HEK293 (cell line): ENCODE measurements around the gene DMPK.

Source experiments
- GLI2 ChIP-seq: fragments of 450-650 bp; formaldehyde crosslinking; IDR thresholded peaks from 2 replicates; pipeline ENCODE4; 2017; ENCODE audit warnings: missing biosample characterization, missing genetic modification characterization, low read depth, borderline replicate concordance
- GLIS2 ChIP-seq: fragments of 450-650 bp; formaldehyde crosslinking; IDR thresholded peaks from 2 replicates; pipeline ENCODE4 v1.5.1; 2016; ENCODE audit warnings: missing biosample characterization, missing genetic modification characterization
- KLF1 ChIP-seq: fragments of 450-650 bp; formaldehyde crosslinking; IDR thresholded peaks from 2 replicates; pipeline ENCODE4 v1.5.1; 2016; ENCODE audit warnings: missing biosample characterization, missing genetic modification characterization
- KLF10 ChIP-seq: fragments of 450-650 bp; IDR thresholded peaks from 2 replicates; pipeline ENCODE4 v1.5.1; 2018; ENCODE audit warnings: missing biosample characterization, mild to moderate bottlenecking, missing genetic modification characterization
- KLF9 ChIP-seq: fragments of 450-650 bp; formaldehyde crosslinking; IDR thresholded peaks from 2 replicates; pipeline ENCODE4 v1.5.1; 2016; ENCODE audit warnings: missing biosample characterization, missing genetic modification characterization, low read depth
- REPIN1 ChIP-seq: fragments of 450-650 bp; formaldehyde crosslinking; IDR thresholded peaks from 2 replicates; pipeline ENCODE4 v1.5.1; 2017; ENCODE audit warnings: missing biosample characterization, missing genetic modification characterization, low read depth
- ZBTB20 ChIP-seq: fragments of 450-650 bp; formaldehyde crosslinking; IDR thresholded peaks from 2 replicates; pipeline ENCODE4 v1.5.1; 2016; ENCODE audit warnings: missing biosample characterization, missing genetic modification characterization
- ZFP3 ChIP-seq: fragments of 450-650 bp; formaldehyde crosslinking; IDR thresholded peaks from 2 replicates; pipeline ENCODE4 v1.5.1; 2016; ENCODE audit warnings: low read depth, missing biosample characterization, missing genetic modification characterization
- ZNF133 ChIP-seq: fragments of 450-650 bp; formaldehyde crosslinking; IDR thresholded peaks from 2 replicates; pipeline ENCODE4 v1.5.1; 2016; ENCODE audit warnings: missing biosample characterization, missing genetic modification characterization
- ZNF157 ChIP-seq: fragments of 450-650 bp; formaldehyde crosslinking; IDR thresholded peaks from 2 replicates; pipeline ENCODE4 v1.5.1; 2016; ENCODE audit warnings: missing biosample characterization, missing genetic modification characterization
- ZNF169 ChIP-seq: fragments of 450-650 bp; formaldehyde crosslinking; IDR thresholded peaks from 2 replicates; pipeline ENCODE4 v1.5.1; 2016; ENCODE audit warnings: missing biosample characterization, missing genetic modification characterization
- ZNF175 ChIP-seq: fragments of 450-650 bp; formaldehyde crosslinking; IDR thresholded peaks from 2 replicates; pipeline ENCODE4 v1.5.1; 2016; ENCODE audit warnings: missing biosample characterization, missing genetic modification characterization
- ZNF48 ChIP-seq: fragments of 450-650 bp; formaldehyde crosslinking; IDR thresholded peaks from 2 replicates; pipeline ENCODE4 v1.5.1; 2016; ENCODE audit warnings: missing biosample characterization, missing genetic modification characterization
- ZNF555 ChIP-seq: fragments of 450-650 bp; formaldehyde crosslinking; conservative IDR thresholded peaks from 2 replicates; pipeline ENCODE4 v1.5.1; 2017; ENCODE audit warnings: missing biosample characterization, mild to moderate bottlenecking, missing genetic modification characterization, inconsistent platforms
- ZNF585B ChIP-seq: fragments of 450-650 bp; formaldehyde crosslinking; IDR thresholded peaks from 2 replicates; pipeline ENCODE4 v1.5.1; 2016; ENCODE audit warnings: missing biosample characterization, missing genetic modification characterization
- ZNF600 ChIP-seq: fragments of 450-650 bp; formaldehyde crosslinking; IDR thresholded peaks from 2 replicates; pipeline ENCODE4 v1.5.1; 2016; ENCODE audit warnings: missing biosample characterization, missing genetic modification characterization
- ZNF629 ChIP-seq: fragments of 450-650 bp; formaldehyde crosslinking; IDR thresholded peaks from 2 replicates; pipeline ENCODE4 v1.5.1; 2017; ENCODE audit warnings: missing biosample characterization, missing genetic modification characterization
- ZNF654 ChIP-seq: fragments of 450-650 bp; formaldehyde crosslinking; IDR thresholded peaks from 2 replicates; pipeline ENCODE4 v1.5.1; 2016; ENCODE audit warnings: low read depth, missing biosample characterization, missing genetic modification characterization
- ZNF658 ChIP-seq: fragments of 450-650 bp; formaldehyde crosslinking; IDR thresholded peaks from 2 replicates; pipeline ENCODE4; 2016; ENCODE audit warnings: missing biosample characterization, missing genetic modification characterization
- ZNF660 ChIP-seq: fragments of 450-650 bp; IDR thresholded peaks from 2 replicates; pipeline ENCODE4 v1.5.1; 2018; ENCODE audit warnings: missing biosample characterization, mild to moderate bottlenecking, missing genetic modification characterization
- ZNF777 ChIP-seq: fragments of 450-650 bp; formaldehyde crosslinking; IDR thresholded peaks from 2 replicates; pipeline ENCODE4 v1.5.1; 2017; ENCODE audit warnings: missing biosample characterization, missing genetic modification characterization, borderline replicate concordance
- ZNF785 ChIP-seq: fragments of 450-650 bp; formaldehyde crosslinking; IDR thresholded peaks from 2 replicates; pipeline ENCODE4 v1.5.1; 2016; ENCODE audit warnings: missing biosample characterization, missing genetic modification characterization
- ZSCAN30 ChIP-seq: fragments of 450-650 bp; IDR thresholded peaks from 2 replicates; pipeline ENCODE4 v1.5.1; 2018; ENCODE audit warnings: missing biosample characterization, mild to moderate bottlenecking, missing genetic modification characterization, moderate library complexity
- TF ChIP-seq, protein P1 (sequence below): fragments of 450-650 bp; formaldehyde crosslinking; conservative IDR thresholded peaks from 2 replicates; pipeline ENCODE4 v1.5.1; 2016; ENCODE audit warnings: low read depth, missing biosample characterization, missing genetic modification characterization
- TF ChIP-seq, protein P2 (sequence below): fragments of 450-650 bp; formaldehyde crosslinking; IDR thresholded peaks from 2 replicates; pipeline ENCODE4 v1.5.1; 2016; ENCODE audit warnings: missing biosample characterization, missing genetic modification characterization
- TF ChIP-seq, protein P3 (sequence below): fragments of 450-650 bp; formaldehyde crosslinking; conservative IDR thresholded peaks from 2 replicates; pipeline ENCODE4 v1.5.1; 2016; ENCODE audit warnings: low read depth, missing biosample characterization, missing genetic modification characterization

DMPK gene

DNA sequence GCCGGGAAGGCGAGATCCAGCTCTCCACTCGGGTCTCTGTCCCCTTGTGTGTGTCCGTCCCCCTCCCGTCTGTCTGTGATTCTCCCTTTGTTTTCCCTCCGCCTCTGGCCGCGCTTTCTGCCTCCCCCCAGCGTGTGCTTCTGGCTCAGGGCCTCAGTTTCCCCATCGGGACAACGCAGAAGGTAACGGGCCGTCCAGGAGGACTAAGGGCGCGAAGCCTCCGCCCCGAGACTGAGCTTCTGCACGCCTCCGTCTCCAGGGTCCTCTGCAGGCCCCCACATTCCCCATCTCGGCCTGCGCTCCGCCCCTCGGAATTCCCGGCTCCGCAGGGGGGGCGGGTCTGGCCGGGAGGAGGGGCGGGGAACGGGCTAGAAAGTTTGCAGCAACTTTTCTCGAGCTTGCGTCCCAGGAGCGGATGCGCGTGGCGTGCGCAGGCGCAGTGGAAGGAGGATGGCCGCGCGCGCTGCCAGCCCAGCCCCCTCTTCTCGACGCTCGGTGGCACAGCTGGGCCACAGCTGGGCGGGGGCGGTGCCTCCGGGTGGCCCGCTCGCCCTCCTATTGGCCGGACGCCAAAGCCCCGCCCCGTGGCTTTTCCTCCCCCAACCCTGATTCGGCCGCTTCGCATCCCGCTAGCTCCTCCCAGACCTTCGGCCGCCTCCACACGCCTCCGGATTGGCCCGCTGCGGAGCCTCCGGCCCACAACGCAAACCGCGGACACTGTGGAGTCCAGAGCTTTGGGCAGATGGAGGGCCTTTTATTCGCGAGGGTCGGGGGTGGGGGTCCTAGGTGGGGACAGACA is 13.1 kb downstream of the DMPK start, which contains the start of gene SIX5 (continued):
- TF ChIP-seq, protein P1, sequence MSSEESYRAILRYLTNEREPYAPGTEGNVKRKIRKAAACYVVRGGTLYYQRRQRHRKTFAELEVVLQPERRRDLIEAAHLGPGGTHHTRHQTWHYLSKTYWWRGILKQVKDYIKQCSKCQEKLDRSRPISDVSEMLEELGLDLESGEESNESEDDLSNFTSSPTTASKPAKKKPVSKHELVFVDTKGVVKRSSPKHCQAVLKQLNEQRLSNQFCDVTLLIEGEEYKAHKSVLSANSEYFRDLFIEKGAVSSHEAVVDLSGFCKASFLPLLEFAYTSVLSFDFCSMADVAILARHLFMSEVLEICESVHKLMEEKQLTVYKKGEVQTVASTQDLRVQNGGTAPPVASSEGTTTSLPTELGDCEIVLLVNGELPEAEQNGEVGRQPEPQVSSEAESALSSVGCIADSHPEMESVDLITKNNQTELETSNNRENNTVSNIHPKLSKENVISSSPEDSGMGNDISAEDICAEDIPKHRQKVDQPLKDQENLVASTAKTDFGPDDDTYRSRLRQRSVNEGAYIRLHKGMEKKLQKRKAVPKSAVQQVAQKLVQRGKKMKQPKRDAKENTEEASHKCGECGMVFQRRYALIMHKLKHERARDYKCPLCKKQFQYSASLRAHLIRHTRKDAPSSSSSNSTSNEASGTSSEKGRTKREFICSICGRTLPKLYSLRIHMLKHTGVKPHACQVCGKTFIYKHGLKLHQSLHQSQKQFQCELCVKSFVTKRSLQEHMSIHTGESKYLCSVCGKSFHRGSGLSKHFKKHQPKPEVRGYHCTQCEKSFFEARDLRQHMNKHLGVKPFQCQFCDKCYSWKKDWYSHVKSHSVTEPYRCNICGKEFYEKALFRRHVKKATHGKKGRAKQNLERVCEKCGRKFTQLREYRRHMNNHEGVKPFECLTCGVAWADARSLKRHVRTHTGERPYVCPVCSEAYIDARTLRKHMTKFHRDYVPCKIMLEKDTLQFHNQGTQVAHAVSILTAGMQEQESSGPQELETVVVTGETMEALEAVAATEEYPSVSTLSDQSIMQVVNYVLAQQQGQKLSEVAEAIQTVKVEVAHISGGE: peak; percentile 66
- no peak for TF ChIP-seq REPIN1 (tag by site-specific recombination)
- TF ChIP-seq ZNF654 (tag by site-specific recombination): no peak
- TF ChIP-seq, protein P2, sequence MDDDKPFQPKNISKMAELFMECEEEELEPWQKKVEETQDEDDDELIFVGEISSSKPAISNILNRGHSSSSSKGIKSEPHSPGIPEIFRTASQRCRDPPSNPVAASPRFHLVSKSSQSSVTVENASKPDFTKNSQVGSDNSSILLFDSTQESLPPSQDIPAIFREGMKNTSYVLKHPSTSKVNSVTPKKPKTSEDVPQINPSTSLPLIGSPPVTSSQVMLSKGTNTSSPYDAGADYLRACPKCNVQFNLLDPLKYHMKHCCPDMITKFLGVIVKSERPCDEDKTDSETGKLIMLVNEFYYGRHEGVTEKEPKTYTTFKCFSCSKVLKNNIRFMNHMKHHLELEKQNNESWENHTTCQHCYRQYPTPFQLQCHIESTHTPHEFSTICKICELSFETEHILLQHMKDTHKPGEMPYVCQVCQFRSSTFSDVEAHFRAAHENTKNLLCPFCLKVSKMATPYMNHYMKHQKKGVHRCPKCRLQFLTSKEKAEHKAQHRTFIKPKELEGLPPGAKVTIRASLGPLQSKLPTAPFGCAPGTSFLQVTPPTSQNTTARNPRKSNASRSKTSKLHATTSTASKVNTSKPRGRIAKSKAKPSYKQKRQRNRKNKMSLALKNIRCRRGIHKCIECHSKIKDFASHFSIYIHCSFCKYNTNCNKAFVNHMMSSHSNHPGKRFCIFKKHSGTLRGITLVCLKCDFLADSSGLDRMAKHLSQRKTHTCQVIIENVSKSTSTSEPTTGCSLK: no peak
- TF ChIP-seq ZNF600 (tag by site-specific recombination): no peak
- TF ChIP-seq ZNF555 (tag by site-specific recombination): no peak
- TF ChIP-seq, protein P3, sequence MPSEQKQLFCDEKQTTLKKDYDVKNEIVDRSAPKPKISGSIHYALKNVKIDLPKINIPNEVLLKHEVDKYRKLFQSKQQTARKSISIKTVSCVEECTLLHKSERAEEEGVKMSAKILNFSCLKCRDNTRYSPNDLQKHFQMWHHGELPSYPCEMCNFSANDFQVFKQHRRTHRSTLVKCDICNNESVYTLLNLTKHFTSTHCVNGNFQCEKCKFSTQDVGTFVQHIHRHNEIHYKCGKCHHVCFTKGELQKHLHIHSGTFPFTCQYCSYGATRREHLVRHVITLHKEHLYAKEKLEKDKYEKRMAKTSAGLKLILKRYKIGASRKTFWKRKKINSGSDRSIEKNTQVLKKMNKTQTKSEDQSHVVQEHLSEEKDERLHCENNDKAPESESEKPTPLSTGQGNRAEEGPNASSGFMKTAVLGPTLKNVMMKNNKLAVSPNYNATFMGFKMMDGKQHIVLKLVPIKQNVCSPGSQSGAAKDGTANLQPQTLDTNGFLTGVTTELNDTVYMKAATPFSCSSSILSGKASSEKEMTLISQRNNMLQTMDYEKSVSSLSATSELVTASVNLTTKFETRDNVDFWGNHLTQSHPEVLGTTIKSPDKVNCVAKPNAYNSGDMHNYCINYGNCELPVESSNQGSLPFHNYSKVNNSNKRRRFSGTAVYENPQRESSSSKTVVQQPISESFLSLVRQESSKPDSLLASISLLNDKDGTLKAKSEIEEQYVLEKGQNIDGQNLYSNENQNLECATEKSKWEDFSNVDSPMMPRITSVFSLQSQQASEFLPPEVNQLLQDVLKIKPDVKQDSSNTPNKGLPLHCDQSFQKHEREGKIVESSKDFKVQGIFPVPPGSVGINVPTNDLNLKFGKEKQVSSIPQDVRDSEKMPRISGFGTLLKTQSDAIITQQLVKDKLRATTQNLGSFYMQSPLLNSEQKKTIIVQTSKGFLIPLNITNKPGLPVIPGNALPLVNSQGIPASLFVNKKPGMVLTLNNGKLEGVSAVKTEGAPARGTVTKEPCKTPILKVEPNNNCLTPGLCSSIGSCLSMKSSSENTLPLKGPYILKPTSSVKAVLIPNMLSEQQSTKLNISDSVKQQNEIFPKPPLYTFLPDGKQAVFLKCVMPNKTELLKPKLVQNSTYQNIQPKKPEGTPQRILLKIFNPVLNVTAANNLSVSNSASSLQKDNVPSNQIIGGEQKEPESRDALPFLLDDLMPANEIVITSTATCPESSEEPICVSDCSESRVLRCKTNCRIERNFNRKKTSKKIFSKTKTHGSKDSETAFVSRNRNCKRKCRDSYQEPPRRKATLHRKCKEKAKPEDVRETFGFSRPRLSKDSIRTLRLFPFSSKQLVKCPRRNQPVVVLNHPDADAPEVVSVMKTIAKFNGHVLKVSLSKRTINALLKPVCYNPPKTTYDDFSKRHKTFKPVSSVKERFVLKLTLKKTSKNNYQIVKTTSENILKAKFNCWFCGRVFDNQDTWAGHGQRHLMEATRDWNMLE (tag by site-specific recombination): no peak
- peak; percentile 53 for TF ChIP-seq ZNF629
- peak; percentile 84 for TF ChIP-seq ZBTB20 (tag by site-specific recombination)
- no peak for TF ChIP-seq ZNF157 (tag by site-specific recombination)
- TF ChIP-seq KLF10 (tag by site-specific recombination): peak; percentile 99
- TF ChIP-seq ZNF133: no peak
- peak; percentile 98 for TF ChIP-seq KLF1 (tag by site-specific recombination)
- TF ChIP-seq ZSCAN30 (tag by site-specific recombination): peak; percentile 54; the same call in 1 of the 2 replicates
- TF ChIP-seq ZNF777 (tag by site-specific recombination): peak; percentile 87
- TF ChIP-seq ZNF169 (tag by site-specific recombination): 0 out of 2 replicates have a peak, but pooled peaks have one; percentile 56
- TF ChIP-seq GLI2 (tag by site-specific recombination): no peak
- no peak for TF ChIP-seq ZNF585B (tag by site-specific recombination)
- TF ChIP-seq ZNF175 (tag by site-specific recombination): 0 out of 2 replicates have a peak, but pooled peaks have one; percentile 68
- TF ChIP-seq ZNF785 (tag by site-specific recombination): no peak
- TF ChIP-seq GLIS2: peak; percentile 85
- TF ChIP-seq ZFP3 (tag by site-specific recombination): no peak
- no peak for TF ChIP-seq ZNF658 (tag by site-specific recombination)
- TF ChIP-seq KLF9 (tag by site-specific recombination): peak; percentile 97
- TF ChIP-seq ZNF660 (tag by site-specific recombination): peak; percentile 66
- no peak for TF ChIP-seq ZNF48 (tag by site-specific recombination)
